ENCODE results near the gene KIF11. TPM values are rescaled to one million over a fixed set of nuclear protein-coding genes. Genes with fewer than 3 reads are reported as not detected.
A peak's percentile ranks its signal among the peaks of the same experiment; 100 is the strongest.

The KIF11 gene
- polyA plus RNA-seq, 6 donors from 2014 or later = 0.41 to 1.1 (median 0.60) TPM; not detected in 1

DNA sequence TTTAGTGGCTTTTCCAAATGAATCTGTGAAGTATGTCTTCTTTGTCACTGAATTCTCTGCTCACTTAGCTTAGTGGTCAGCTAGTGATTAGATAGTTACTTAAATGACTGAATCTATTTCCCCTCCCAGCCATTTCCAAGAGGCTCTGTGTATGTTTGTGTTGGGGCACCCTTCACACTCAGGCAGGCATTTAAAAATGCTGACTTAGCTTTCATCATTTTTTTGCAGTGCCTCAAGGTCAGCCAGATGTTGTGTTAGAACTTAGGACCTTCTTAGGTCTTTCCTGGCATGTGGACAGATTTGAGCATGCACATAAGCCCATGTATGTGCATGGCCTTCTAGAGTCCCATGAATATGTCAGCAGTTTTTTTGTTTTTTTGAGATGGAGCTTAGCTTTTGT is 71.4 kb downstream of the KIF11 start:
- Mint-ChIP-seq H3K9me3 (peaks cover 9 to 32% (median 29%) of the 10 kb centered on the region in 7 donors), H3K27me3 (no peaks in the 10 kb centered on the region), H3K4me3 (peak overlapping the region in 1 of 8 donors; percentile 40), H3K27ac (no peak overlapping the region), H3K4me1 (peaks cover 0 to 2% (median 0%) of the 10 kb centered on the region in 3 donors), H3K36me3 (peaks cover 0 to 13% of the 10 kb centered on the region in 2 donors)
- DNase-seq (no peak), ATAC-seq (ENCODE audit: low read depth in 2 of 2) (no peak)

- Mint-ChIP-seq H3K36me3 (peaks cover 0 to 13% of the 10 kb centered on the region in 2 donors), H3K27me3 (no peaks in the 10 kb centered on the region), H3K27ac (no peak overlapping the region), H3K4me1 (peaks cover 0 to 2% (median 0%) of the 10 kb centered on the region in 3 donors), H3K9me3 (peaks cover 7 to 28% (median 22%) of the 10 kb centered on the region in 7 donors), H3K4me3 (no peak overlapping the region)
- ATAC-seq (ENCODE audit: low read depth in 2 of 2) (no peak), DNase-seq (no peak)
Observed at GRCh38 chr10:92667078-92667477, 74.1 kb downstream of the KIF11 start.

DNA sequence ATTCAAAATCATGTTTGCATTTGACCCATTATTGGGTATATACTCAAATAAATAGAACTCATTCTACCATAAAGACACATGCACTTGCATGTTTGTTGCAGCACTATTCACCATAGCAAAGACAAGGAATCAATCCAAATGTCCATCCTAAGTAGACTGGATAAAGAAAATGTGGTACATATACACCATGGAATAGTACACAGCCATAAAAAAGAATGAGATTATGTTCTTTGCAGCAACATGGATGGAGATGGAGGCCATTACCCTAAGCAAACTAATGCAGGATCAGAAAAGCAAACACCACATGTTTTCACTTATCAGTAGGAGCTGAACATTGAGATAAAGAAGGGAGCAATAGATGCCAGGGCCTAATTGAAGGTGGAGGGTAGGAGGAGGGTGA is 84.8 kb downstream of the KIF11 start:
- no peak for DNase-seq
- Mint-ChIP-seq H3K36me3 (peaks cover 0 to 13% of the 10 kb centered on the region in 2 donors), H3K27ac (no peak overlapping the region), H3K4me3 (no peak overlapping the region), H3K4me1 (peaks cover 3 to 15% (median 5%) of the 10 kb centered on the region in 3 donors), H3K9me3 (peaks cover 0 to 4% (median 0%) of the 10 kb centered on the region in 7 donors), H3K27me3 (no peaks in the 10 kb centered on the region)
- no peak for ATAC-seq (ENCODE audit: low read depth in 2 of 2)

- no peak for DNase-seq
- Mint-ChIP-seq H3K27me3 (no peaks in the 10 kb centered on the region), H3K4me3 (no peak overlapping the region), H3K9me3 (peaks cover 0 to 4% (median 0%) of the 10 kb centered on the region in 7 donors), H3K36me3 (peaks cover 0 to 13% of the 10 kb centered on the region in 2 donors), H3K27ac (no peak overlapping the region), H3K4me1 (peaks cover 3 to 15% (median 5%) of the 10 kb centered on the region in 3 donors)
- no peak for ATAC-seq (ENCODE audit: low read depth in 2 of 2)
Observed at GRCh38 chr10:92678206-92678605, 85.3 kb downstream of the KIF11 start.

DNA sequence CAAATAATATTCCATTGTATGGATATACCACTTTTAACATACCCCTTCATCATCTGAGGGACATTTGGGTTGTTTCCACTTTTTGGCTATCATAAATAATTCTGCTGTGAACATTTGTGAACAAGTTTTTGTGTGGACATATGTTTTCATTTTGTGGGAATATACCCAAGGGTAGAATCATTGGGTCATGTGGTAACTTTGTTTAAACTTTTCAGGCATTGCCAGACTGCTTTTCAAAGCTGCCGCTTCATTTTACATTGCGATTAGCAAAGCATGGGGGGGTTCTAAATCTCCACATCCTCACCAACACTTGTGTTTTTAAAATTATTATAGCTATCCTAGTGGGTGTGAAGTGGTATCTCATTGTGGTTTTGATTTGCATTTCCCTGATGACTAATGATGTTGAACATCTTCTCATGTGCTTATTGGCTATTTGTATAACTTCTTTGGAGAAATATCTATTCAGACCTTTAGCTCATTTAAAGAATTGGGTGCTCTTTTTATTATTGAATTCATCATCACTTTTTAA is 88.4 kb downstream of the KIF11 start:
- Mint-ChIP-seq H3K27ac (no peak overlapping the region), H3K4me3 (no peak overlapping the region), H3K36me3 (peaks cover 13 to 21% of the 10 kb centered on the region in 2 donors), H3K27me3 (no peaks in the 10 kb centered on the region), H3K4me1 (peaks cover 13 to 20% (median 16%) of the 10 kb centered on the region in 3 donors), H3K9me3 (peaks cover 3 to 17% (median 7%) of the 10 kb centered on the region in 7 donors)
- DNase-seq (no peak), ATAC-seq (ENCODE audit: low read depth in 2 of 2) (peak in 1 of 2 donors; percentile 34)

DNA sequence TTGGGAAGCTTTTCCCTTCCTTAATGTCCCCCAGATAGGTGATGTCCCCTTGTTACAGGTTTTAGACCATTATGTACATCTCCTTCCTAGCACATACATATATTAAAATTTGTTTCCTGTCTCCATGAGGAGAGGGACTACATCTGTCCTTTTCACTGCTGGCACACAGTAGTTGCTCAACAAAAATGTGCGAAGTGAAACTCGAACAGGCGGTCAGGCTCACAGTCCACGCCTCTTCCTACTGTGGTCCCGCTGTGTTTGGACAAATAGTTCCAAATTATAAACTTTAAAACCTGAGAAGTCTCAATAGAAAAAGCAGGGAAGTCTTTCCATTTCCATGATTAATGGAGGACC is 95.6 kb downstream of the KIF11 start:
- Mint-ChIP-seq H3K36me3 (peaks cover 13 to 36% of the 10 kb centered on the region in 2 donors), H3K4me3 (peak overlapping the region; percentile 89 to 97 (median 93)), H3K27me3 (no peaks in the 10 kb centered on the region), H3K27ac (peak overlapping the region in 5 of 6 donors; percentile 18 to 94 (median 91)), H3K9me3 (peaks cover 0 to 17% (median 5%) of the 10 kb centered on the region in 7 donors), H3K4me1 (peaks cover 32 to 42% (median 41%) of the 10 kb centered on the region in 3 donors)
- ATAC-seq (ENCODE audit: low read depth in 2 of 2) = no peak
- no peak for DNase-seq

GRCh38 chr10:92688927-92689662 is 96.2 kb downstream of the KIF11 start:
- Mint-ChIP-seq H3K27ac (peak overlapping the region; percentile 27 to 94 (median 90)), H3K27me3 (no peaks in the 10 kb centered on the region), H3K4me1 (peaks cover 33 to 45% (median 45%) of the 10 kb centered on the region in 3 donors), H3K4me3 (peak overlapping the region; percentile 89 to 97 (median 93)), H3K36me3 (peaks cover 15 to 37% of the 10 kb centered on the region in 2 donors), H3K9me3 (peaks cover 0 to 17% (median 5%) of the 10 kb centered on the region in 7 donors)
- DNase-seq (no peak), ATAC-seq (ENCODE audit: low read depth in 2 of 2) (peak; percentile 5 to 8)

DNA sequence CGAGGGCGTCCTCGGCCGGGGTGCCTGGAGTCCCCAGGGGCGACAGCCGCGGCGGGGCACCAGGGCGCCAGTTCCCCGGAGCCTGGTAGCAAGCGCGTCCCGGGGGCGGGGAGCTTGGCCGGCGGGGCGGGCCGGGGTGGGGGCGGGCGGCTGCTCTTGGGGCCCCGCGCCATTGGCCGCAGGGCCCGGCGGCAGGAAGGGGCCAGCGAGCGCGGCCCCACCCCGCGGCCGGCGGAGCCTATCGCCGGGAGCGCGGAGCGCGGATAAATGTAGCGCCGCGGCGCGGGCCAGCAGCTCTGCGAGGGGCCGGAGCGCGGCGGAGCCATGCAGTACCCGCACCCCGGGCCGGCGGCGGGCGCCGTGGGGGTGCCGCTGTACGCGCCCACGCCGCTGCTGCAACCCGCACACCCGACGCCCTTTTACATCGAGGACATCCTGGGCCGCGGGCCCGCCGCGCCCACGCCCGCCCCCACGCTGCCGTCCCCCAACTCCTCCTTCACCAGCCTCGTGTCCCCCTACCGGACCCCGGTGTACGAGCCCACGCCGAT is 96.8 kb downstream of the KIF11 start, which contains the start of gene HHEX:
HHEX (plus strand) TSS at position 293 of the 548 bp plus-strand sequence; CDS start at position 325, 32 bp downstream.
- H3K27me3 Mint-ChIP-seq = no peaks in the 10 kb centered on the region
- H3K4me1 Mint-ChIP-seq = peaks cover 36 to 51% (median 50%) of the 10 kb centered on the region in 3 donors
- peak; percentile 67 to 68 for ATAC-seq (ENCODE audit: low read depth in 2 of 2)
- H3K36me3 Mint-ChIP-seq = peaks cover 20 to 38% of the 10 kb centered on the region in 2 donors
- peak; percentile 82 for DNase-seq
- H3K27ac Mint-ChIP-seq = peak within 1 kb of the TSS; percentile 95 to 100 (median 99)
- peak within 1 kb of the TSS; percentile 93 to 99 (median 98) for H3K4me3 Mint-ChIP-seq
- H3K9me3 Mint-ChIP-seq = peaks cover 0 to 13% (median 5%) of the 10 kb centered on the region in 7 donors

GRCh38 chr10:92690211-92690914 is 97.4 kb downstream of the KIF11 start:
- peaks cover 39 to 53% (median 50%) of the 10 kb centered on the region in 3 donors for H3K4me1 Mint-ChIP-seq
- H3K9me3 Mint-ChIP-seq = peaks cover 0 to 9% (median 4%) of the 10 kb centered on the region in 7 donors
- DNase-seq = peak; percentile 69
- peak overlapping the region; percentile 89 to 99 (median 98) for H3K4me3 Mint-ChIP-seq
- peak overlapping the region; percentile 95 to 100 (median 99) for H3K27ac Mint-ChIP-seq
- H3K36me3 Mint-ChIP-seq = peaks cover 20 to 32% of the 10 kb centered on the region in 2 donors
- peak; percentile 18 to 20 for ATAC-seq (ENCODE audit: low read depth in 2 of 2)
- no peaks in the 10 kb centered on the region for H3K27me3 Mint-ChIP-seq

GRCh38 chr10:92690915-92691590 is 98.1 kb downstream of the KIF11 start:
- DNase-seq = peak; percentile 59
- H3K4me3 Mint-ChIP-seq = peak overlapping the region; percentile 89 to 99 (median 98)
- H3K4me1 Mint-ChIP-seq = peaks cover 34 to 54% (median 44%) of the 10 kb centered on the region in 3 donors
- peak in 1 of 2 donors; percentile 11 for ATAC-seq (ENCODE audit: low read depth in 2 of 2)
- H3K27me3 Mint-ChIP-seq = no peaks in the 10 kb centered on the region
- H3K36me3 Mint-ChIP-seq = peaks cover 20 to 26% of the 10 kb centered on the region in 2 donors
- H3K9me3 Mint-ChIP-seq = peaks cover 0 to 2% (median 0%) of the 10 kb centered on the region in 7 donors
- H3K27ac Mint-ChIP-seq = peak overlapping the region; percentile 95 to 100 (median 99)

GRCh38 chr10:92691591-92692079 is 98.7 kb downstream of the KIF11 start:
- Mint-ChIP-seq H3K9me3 (no peaks in the 10 kb centered on the region), H3K4me3 (peak overlapping the region; percentile 89 to 99 (median 98)), H3K36me3 (peaks cover 20 to 22% of the 10 kb centered on the region in 2 donors), H3K27ac (peak overlapping the region; percentile 95 to 100 (median 99)), H3K4me1 (peaks cover 35 to 54% (median 46%) of the 10 kb centered on the region in 3 donors), H3K27me3 (no peaks in the 10 kb centered on the region)
- peak; percentile 86 for DNase-seq
- peak; percentile 53 to 55 for ATAC-seq (ENCODE audit: low read depth in 2 of 2)

- Mint-ChIP-seq H3K36me3 (peaks cover 20 to 22% of the 10 kb centered on the region in 2 donors), H3K27ac (peak overlapping the region; percentile 95 to 100 (median 99)), H3K27me3 (no peaks in the 10 kb centered on the region), H3K4me1 (peaks cover 39 to 58% (median 52%) of the 10 kb centered on the region in 3 donors), H3K4me3 (peak overlapping the region; percentile 89 to 99 (median 98)), H3K9me3 (no peaks in the 10 kb centered on the region)
- no peak for DNase-seq
- ATAC-seq (ENCODE audit: low read depth in 2 of 2) = no peak
Observed at GRCh38 chr10:92692080-92692671, 99.2 kb downstream of the KIF11 start.

Data from naive B cell (primary cell).